ENCODE measurements around the gene DMPK. TPM values are rescaled to one million over a fixed set of nuclear protein-coding genes. Genes with fewer than 3 reads are reported as not detected.

The DMPK gene
- polyA plus RNA-seq, 1 of the 3 experiments (the other 2 are of a cell fraction), result 92.2 TPM

DNA sequence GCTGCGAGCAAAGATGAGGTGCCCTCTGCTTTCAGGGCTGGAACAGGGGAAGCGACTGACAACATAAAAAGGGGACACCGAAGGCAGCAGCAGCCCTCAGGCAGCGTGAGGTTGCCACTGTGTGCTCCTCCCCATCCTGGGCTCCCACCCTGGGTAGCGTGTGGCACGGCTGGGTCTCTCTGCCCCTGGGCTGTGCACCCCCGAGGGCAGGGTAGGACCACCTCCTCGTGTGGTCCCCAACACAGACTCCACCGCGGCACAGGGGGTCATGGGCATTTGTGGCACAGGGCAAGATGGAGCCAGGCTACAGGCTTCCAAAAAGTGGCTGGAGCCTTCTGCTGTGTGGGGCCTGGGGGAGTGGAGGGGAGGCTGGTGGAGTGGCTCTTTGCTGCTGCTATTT, 39.3 kb upstream of the DMPK start:
- no peak overlapping the region for H3K27ac ChIP-seq (ENCODE audit: low read depth in 2 of 2, low read length in 1 of 2)
- TF ChIP-seq RXRA (IDR thresholded peaks at IDR 0.05; ENCODE audit: borderline replicate concordance, low read depth), result no peak
- no peak for TF ChIP-seq POLR2AphosphoS5 (IDR thresholded peaks at IDR 0.05; ENCODE audit: low read depth, low read length)
- TF ChIP-seq, protein P1, sequence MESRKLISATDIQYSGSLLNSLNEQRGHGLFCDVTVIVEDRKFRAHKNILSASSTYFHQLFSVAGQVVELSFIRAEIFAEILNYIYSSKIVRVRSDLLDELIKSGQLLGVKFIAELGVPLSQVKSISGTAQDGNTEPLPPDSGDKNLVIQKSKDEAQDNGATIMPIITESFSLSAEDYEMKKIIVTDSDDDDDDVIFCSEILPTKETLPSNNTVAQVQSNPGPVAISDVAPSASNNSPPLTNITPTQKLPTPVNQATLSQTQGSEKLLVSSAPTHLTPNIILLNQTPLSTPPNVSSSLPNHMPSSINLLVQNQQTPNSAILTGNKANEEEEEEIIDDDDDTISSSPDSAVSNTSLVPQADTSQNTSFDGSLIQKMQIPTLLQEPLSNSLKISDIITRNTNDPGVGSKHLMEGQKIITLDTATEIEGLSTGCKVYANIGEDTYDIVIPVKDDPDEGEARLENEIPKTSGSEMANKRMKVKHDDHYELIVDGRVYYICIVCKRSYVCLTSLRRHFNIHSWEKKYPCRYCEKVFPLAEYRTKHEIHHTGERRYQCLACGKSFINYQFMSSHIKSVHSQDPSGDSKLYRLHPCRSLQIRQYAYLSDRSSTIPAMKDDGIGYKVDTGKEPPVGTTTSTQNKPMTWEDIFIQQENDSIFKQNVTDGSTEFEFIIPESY (IDR thresholded peaks at IDR 0.05; ENCODE audit: borderline replicate concordance, low read depth), result no peak
- TF ChIP-seq MXI1 (IDR thresholded peaks at IDR 0.05; ENCODE audit: low read depth, low read length), result no peak
- TF ChIP-seq, protein P2, sequence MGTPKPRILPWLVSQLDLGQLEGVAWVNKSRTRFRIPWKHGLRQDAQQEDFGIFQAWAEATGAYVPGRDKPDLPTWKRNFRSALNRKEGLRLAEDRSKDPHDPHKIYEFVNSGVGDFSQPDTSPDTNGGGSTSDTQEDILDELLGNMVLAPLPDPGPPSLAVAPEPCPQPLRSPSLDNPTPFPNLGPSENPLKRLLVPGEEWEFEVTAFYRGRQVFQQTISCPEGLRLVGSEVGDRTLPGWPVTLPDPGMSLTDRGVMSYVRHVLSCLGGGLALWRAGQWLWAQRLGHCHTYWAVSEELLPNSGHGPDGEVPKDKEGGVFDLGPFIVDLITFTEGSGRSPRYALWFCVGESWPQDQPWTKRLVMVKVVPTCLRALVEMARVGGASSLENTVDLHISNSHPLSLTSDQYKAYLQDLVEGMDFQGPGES (IDR thresholded peaks at IDR 0.05; ENCODE audit: low read depth, low read length), result no peak
- no peak for TF ChIP-seq RCOR1 (IDR thresholded peaks at IDR 0.05; ENCODE audit: low read length)
- no peak for TF ChIP-seq ELF1 (IDR thresholded peaks at IDR 0.05)
- TF ChIP-seq YY1 (IDR thresholded peaks at IDR 0.05; ENCODE audit: low read depth), result no peak
- TF ChIP-seq, protein P3, sequence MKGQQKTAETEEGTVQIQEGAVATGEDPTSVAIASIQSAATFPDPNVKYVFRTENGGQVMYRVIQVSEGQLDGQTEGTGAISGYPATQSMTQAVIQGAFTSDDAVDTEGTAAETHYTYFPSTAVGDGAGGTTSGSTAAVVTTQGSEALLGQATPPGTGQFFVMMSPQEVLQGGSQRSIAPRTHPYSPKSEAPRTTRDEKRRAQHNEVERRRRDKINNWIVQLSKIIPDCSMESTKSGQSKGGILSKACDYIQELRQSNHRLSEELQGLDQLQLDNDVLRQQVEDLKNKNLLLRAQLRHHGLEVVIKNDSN (IDR thresholded peaks at IDR 0.05; ENCODE audit: borderline replicate concordance, low read depth), result no peak
- TF ChIP-seq NFIC (IDR thresholded peaks at IDR 0.05; ENCODE audit: borderline replicate concordance), result no peak
- no peaks in the 10 kb centered on the region for H3K27me3 ChIP-seq (ENCODE audit: insufficient read depth)
- CTCF ChIA-PET, result interaction anchor here (1.2 to 10.4 kb wide), 2 partner anchors 22 to 62 kb away, joined by 3 to 130 read pairs; partner anchors contain the start of gene IRF2BP1
- DNase-seq, result no peak
- no peak overlapping the region for H2AFZ ChIP-seq (ENCODE audit: low read depth)
- H4K20me1 ChIP-seq (ENCODE audit: insufficient read depth), result no peaks in the 10 kb centered on the region
- no peak overlapping the region for H3K4me3 ChIP-seq (ENCODE audit: low read depth in 2 of 2, low read length in 1 of 2)
- H3K79me2 ChIP-seq (ENCODE audit: insufficient read depth), result no peaks in the 10 kb centered on the region
- no peaks in the 10 kb centered on the region for H3K9me3 ChIP-seq
- no peak overlapping the region for H3K4me2 ChIP-seq
- H3K36me3 ChIP-seq (replicated peaks in 1 of 2; ENCODE audit: control insufficient read depth in 1 of 2, insufficient read depth in 2 of 2, low read length in 1 of 2), result peaks cover 3 to 48% of the 10 kb centered on the region in 2 experiments
- 83% methylated on average over 7 of the region's 10 CpGs for WGBS (ENCODE audit: low lambda C conversion rate)
- H3K9me2 ChIP-seq, result no peaks in the 10 kb centered on the region
- H3F3A ChIP-seq (replicated peaks; ENCODE audit: insufficient read depth), result peaks cover 5% of the 10 kb centered on the region
- H3K9ac ChIP-seq, result no peak overlapping the region
- POLR2A ChIA-PET, result interaction anchor here (0.5 kb wide), 1 partner anchor 52 kb away, joined by 4 read pairs; the partner anchor contains the start of gene SIX5
- peaks cover 0 to 14% of the 10 kb centered on the region in 2 experiments; a peak in 1 of 4 replicates for H3K4me1 ChIP-seq (ENCODE audit: control insufficient read depth in 1 of 2, insufficient read depth in 2 of 2, low read depth in 1 of 2, low read length in 1 of 2)

DNA sequence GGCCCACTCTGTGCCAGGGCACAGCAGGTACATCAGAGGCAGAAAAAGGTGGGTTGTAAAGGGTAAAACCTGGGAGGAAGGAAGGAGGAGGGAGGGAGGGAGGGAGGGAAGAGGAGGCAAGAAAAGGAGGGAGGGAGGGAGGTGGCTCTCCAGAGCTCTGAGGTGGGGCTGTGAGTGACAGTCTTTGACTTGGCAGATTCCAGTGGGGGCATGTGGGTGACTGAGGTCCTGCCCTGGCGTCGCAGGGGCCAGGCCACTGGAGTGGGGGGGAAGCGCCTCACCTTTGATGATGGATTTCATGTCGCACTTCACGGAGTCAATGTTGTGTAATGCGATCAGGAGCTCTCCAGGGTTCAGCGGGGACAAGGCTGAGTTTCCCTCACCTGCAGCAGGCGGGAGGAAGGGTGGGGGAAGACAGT, 38.8 kb upstream of the DMPK start:
- 95% methylated on average over 8 of the region's 8 CpGs for WGBS (ENCODE audit: low lambda C conversion rate)
- CTCF ChIA-PET, result interaction anchor here (1.2 to 10.4 kb wide), 3 partner anchors 8 to 62 kb away, joined by 3 to 130 read pairs (median 3); partner anchors contain the start of gene IRF2BP1
- TF ChIP-seq MEF2A (IDR thresholded peaks at IDR 0.05; ENCODE audit: borderline replicate concordance, low read depth), result no peak
- no peak for TF ChIP-seq EZH2phosphoT487 (IDR thresholded peaks at IDR 0.05; ENCODE audit: borderline replicate concordance, low read depth)
- no peak for TF ChIP-seq GABPA (IDR thresholded peaks at IDR 0.05; ENCODE audit: low read depth)
- TF ChIP-seq YY1 (IDR thresholded peaks at IDR 0.05; ENCODE audit: low read depth), result no peak
- TF ChIP-seq, protein P4, sequence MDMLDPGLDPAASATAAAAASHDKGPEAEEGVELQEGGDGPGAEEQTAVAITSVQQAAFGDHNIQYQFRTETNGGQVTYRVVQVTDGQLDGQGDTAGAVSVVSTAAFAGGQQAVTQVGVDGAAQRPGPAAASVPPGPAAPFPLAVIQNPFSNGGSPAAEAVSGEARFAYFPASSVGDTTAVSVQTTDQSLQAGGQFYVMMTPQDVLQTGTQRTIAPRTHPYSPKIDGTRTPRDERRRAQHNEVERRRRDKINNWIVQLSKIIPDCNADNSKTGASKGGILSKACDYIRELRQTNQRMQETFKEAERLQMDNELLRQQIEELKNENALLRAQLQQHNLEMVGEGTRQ (IDR thresholded peaks at IDR 0.05; ENCODE audit: borderline replicate concordance, low read depth, low read length), result no peak
- TF ChIP-seq TCF12 (IDR thresholded peaks at IDR 0.05), result no peak
- no peak for TF ChIP-seq JUND (IDR thresholded peaks at IDR 0.05)
- TF ChIP-seq GATA2 (CRISPR knock-in tag; IDR thresholded peaks at IDR 0.05), result no peak
- TF ChIP-seq, protein P3 (IDR thresholded peaks at IDR 0.05; ENCODE audit: borderline replicate concordance, low read depth), result no peak

More for the DNA sequence above, 38.8 kb upstream of the DMPK start:
- Histone ChIP-seq H3K9me2 (no peaks in the 10 kb centered on the region), H3K36me3 (replicated peaks in 1 of 2; ENCODE audit: control insufficient read depth in 1 of 2, insufficient read depth in 2 of 2, low read length in 1 of 2) (peaks cover 2 to 43% of the 10 kb centered on the region in 2 experiments), H3K27me3 (ENCODE audit: insufficient read depth) (no peaks in the 10 kb centered on the region), H3K9me3 (no peaks in the 10 kb centered on the region), H3K4me1 (ENCODE audit: control insufficient read depth in 1 of 2, insufficient read depth in 2 of 2, low read depth in 1 of 2, low read length in 1 of 2) (peaks cover 0 to 10% of the 10 kb centered on the region in 2 experiments; a peak in 1 of 4 replicates), H2AFZ (ENCODE audit: low read depth) (no peak overlapping the region), H3F3A (replicated peaks; ENCODE audit: insufficient read depth) (peaks cover 5% of the 10 kb centered on the region), H4K20me1 (ENCODE audit: insufficient read depth) (no peaks in the 10 kb centered on the region), H3K4me3 (ENCODE audit: low read depth in 2 of 2, low read length in 1 of 2) (no peak overlapping the region), H3K27ac (ENCODE audit: low read depth in 2 of 2, low read length in 1 of 2) (no peak overlapping the region), H3K4me2 (no peak overlapping the region), H3K79me2 (ENCODE audit: insufficient read depth) (no peaks in the 10 kb centered on the region), H3K9ac (no peak overlapping the region)
- POLR2A ChIA-PET, result interaction anchor here (0.5 kb wide), 1 partner anchor 52 kb away, joined by 4 read pairs; the partner anchor contains the start of gene SIX5
- DNase-seq, result no peak
